ENCODE data around the gene TCF12.

Gene TCF12

GRCh38 chr15:56918046-56918938, at the start of gene TCF12:
Gene TCF12 (plus strand): TSS chr15:56918644. CDS start chr15:56919914, 1,270 bp downstream.
- DNase-seq (peak; percentile 94), ATAC-seq (peak; percentile 88)

GRCh38 chr15:56869573-56869972, 48.9 kb upstream of the TCF12 start:
- ATAC-seq (no peak), DNase-seq (peak; percentile 59)

GRCh38 chr15:56871185-56871584, 47.3 kb upstream of the TCF12 start:
- ATAC-seq (no peak), DNase-seq (no peak)

GRCh38 chr15:56871867-56872266, 46.6 kb upstream of the TCF12 start:
- no peak for ATAC-seq
- DNase-seq, result no peak

GRCh38 chr15:56877255-56877970, 41.0 kb upstream of the TCF12 start:
- ATAC-seq (no peak), DNase-seq (no peak)

GRCh38 chr15:56879502-56879901, 38.9 kb upstream of the TCF12 start:
- ATAC-seq, result no peak

GRCh38 chr15:56883088-56883487, 35.4 kb upstream of the TCF12 start:
- DNase-seq, result no peak
- ATAC-seq, result no peak

More at GRCh38 chr15:56879502-56879901, 38.9 kb upstream of the TCF12 start:
- no peak for DNase-seq

GRCh38 chr15:56886363-56886931, 32.0 kb upstream of the TCF12 start:
- ATAC-seq (no peak), DNase-seq (no peak)

- DNase-seq, result peak; percentile 87
- ATAC-seq, result peak; percentile 96
Observed at GRCh38 chr15:56886932-56887781, 31.3 kb upstream of the TCF12 start.

- DNase-seq, result no peak
- no peak for ATAC-seq
Observed at GRCh38 chr15:56887782-56888438, 30.5 kb upstream of the TCF12 start.

GRCh38 chr15:56890038-56890437, 28.4 kb upstream of the TCF12 start:
- ATAC-seq (no peak), DNase-seq (no peak)

GRCh38 chr15:56891852-56892440, 26.5 kb upstream of the TCF12 start:
- ATAC-seq, result no peak
- DNase-seq, result no peak

- DNase-seq (no peak), ATAC-seq (no peak)
Observed at GRCh38 chr15:56892659-56893363, 25.6 kb upstream of the TCF12 start.

GRCh38 chr15:56893364-56893678, 25.1 kb upstream of the TCF12 start:
- DNase-seq (no peak), ATAC-seq (no peak)

- DNase-seq (no peak), ATAC-seq (no peak)
Observed at GRCh38 chr15:56894601-56895000, 23.8 kb upstream of the TCF12 start.

GRCh38 chr15:56901931-56902330, 16.5 kb upstream of the TCF12 start:
- ATAC-seq, result no peak

GRCh38 chr15:56906766-56907165, 11.7 kb upstream of the TCF12 start:
- no peak for DNase-seq
- ATAC-seq, result no peak

More at GRCh38 chr15:56901931-56902330, 16.5 kb upstream of the TCF12 start:
- no peak for DNase-seq

GRCh38 chr15:56910801-56911200, 7.6 kb upstream of the TCF12 start:
- DNase-seq (no peak), ATAC-seq (no peak)

- ATAC-seq (no peak), DNase-seq (no peak)
Observed at GRCh38 chr15:56913241-56913640, 5.2 kb upstream of the TCF12 start.

GRCh38 chr15:56913670-56914069, 4.8 kb upstream of the TCF12 start:
- DNase-seq (no peak), ATAC-seq (no peak)

- ATAC-seq, result no peak
- DNase-seq, result no peak
Observed at GRCh38 chr15:56915888-56916287, 2.6 kb upstream of the TCF12 start.
